DOHH2 (cell line): ENCODE data around the gene ZMYND8.

Experiments
- H3F3A ChIP-seq: fragments of 200-600 bp; sonication (generic), shearing (Covaris generic); 2 replicates; pipeline ENCODE4 v1.6.0; 2016; ENCODE audit warnings: antibody characterized with exemption, mild to moderate bottlenecking; ENCODE audit not compliant: control insufficient read depth, insufficient read depth
- H3K27ac ChIP-seq: fragments of 200-600 bp; sonication (generic); 2 replicates; pipeline ENCODE4 v1.5.1; 2014; ENCODE audit warnings: low read depth, mild to moderate bottlenecking, low read length, moderate library complexity
- H3K27me3 ChIP-seq: fragments of 200-600 bp; sonication (generic); 2 replicates; pipeline ENCODE4 v1.6.1; 2014; ENCODE audit warnings: mild to moderate bottlenecking, low read length, mixed read lengths; ENCODE audit not compliant: control insufficient read depth
- H3K36me3 ChIP-seq: fragments of 200-600 bp; sonication (generic); 2 replicates; pipeline ENCODE4 v1.6.1; 2014; ENCODE audit warnings: mild to moderate bottlenecking, low read length, moderate library complexity, mixed read lengths; ENCODE audit not compliant: control insufficient read depth
- H3K4me1 ChIP-seq: fragments of 200-600 bp; sonication (generic); 2 replicates; pipeline ENCODE4 v1.6.1; 2014; ENCODE audit warnings: mild to moderate bottlenecking, low read length, mixed read lengths; ENCODE audit not compliant: control insufficient read depth
- H3K4me2 ChIP-seq: fragments of 200-600 bp; sonication (generic); 2 replicates; pipeline ENCODE4 v1.6.0; 2014; ENCODE audit warnings: mild to moderate bottlenecking, low read length, moderate library complexity
- H3K4me3 ChIP-seq: fragments of 200-600 bp; sonication (generic); 2 replicates; pipeline ENCODE4 v1.5.1; 2014; ENCODE audit warnings: mild to moderate bottlenecking, low read length, mixed read lengths
- H3K79me2 ChIP-seq: fragments of 200-600 bp; sonication (generic); 2 replicates; pipeline ENCODE4 v1.6.1; 2014; ENCODE audit warnings: mild to moderate bottlenecking, low read length, mixed read lengths; ENCODE audit not compliant: control insufficient read depth
- H3K9me2 ChIP-seq: fragments of 200-600 bp; sonication (generic); replicated peaks from 2 replicates; pipeline ENCODE4 v1.6.1; 2014; ENCODE audit warnings: mild to moderate bottlenecking, low read length, mixed read lengths; ENCODE audit not compliant: control insufficient read depth
- H3K9me3 ChIP-seq: fragments of 200-600 bp; sonication (generic); 2 replicates; pipeline ENCODE4 v1.6.1; 2014; ENCODE audit warnings: antibody characterized with exemption, low read length, mixed read lengths; ENCODE audit not compliant: control insufficient read depth, insufficient read depth
- H4K20me1 ChIP-seq: fragments of 200-600 bp; sonication (generic); 2 replicates; pipeline ENCODE4 v1.6.0; 2014; ENCODE audit warnings: low read depth, mild to moderate bottlenecking, antibody characterized with exemption, low read length, moderate library complexity; ENCODE audit not compliant: control insufficient read depth, insufficient read depth
- CTCF ChIP-seq: fragments of 200-600 bp; sonication (generic); IDR thresholded peaks from one replicate; pipeline ENCODE4 v1.5.1; 2014; ENCODE audit warnings: antibody characterized with exemption, mild to moderate bottlenecking, low read depth, low read length; ENCODE audit not compliant: poor library complexity, severe bottlenecking
- EZH2phosphoT487 ChIP-seq: fragments of 200-600 bp; sonication (generic); IDR thresholded peaks from 2 replicates; pipeline ENCODE4 v1.6.1; 2017; ENCODE audit warnings: borderline replicate concordance, mild to moderate bottlenecking, antibody characterized with exemption, low read length, moderate library complexity, mixed read lengths

Gene ZMYND8

GRCh38 chr20:47330933-47331708 lies 25.4 kb downstream of the ZMYND8 start:
- Histone ChIP-seq H4K20me1 (peaks cover 27% of the 10 kb centered on the region), H3K4me2 (no peak overlapping the region), H3K79me2 (peaks cover 99% of the 10 kb centered on the region), H3K4me3 (no peak overlapping the region), H3F3A (no peaks in the 10 kb centered on the region; the same call in none of the 2 replicates), H3K4me1 (peaks cover 11% of the 10 kb centered on the region), H3K9me2 (no peaks in the 10 kb centered on the region), H3K9me3 (no peaks in the 10 kb centered on the region), H3K27ac (no peak overlapping the region), H3K27me3 (no peaks in the 10 kb centered on the region), H3K36me3 (peaks cover 68% of the 10 kb centered on the region)
- TF ChIP-seq EZH2phosphoT487 (no peak), CTCF (no peak)

GRCh38 chr20:47330071-47330470 lies 26.4 kb downstream of the ZMYND8 start:
- no peaks in the 10 kb centered on the region; the same call in 1 of the 2 replicates for H3F3A ChIP-seq
- no peak overlapping the region for H3K4me3 ChIP-seq
- H3K9me3 ChIP-seq = no peaks in the 10 kb centered on the region
- TF ChIP-seq EZH2phosphoT487 = no peak
- TF ChIP-seq CTCF = no peak
- peaks cover 57% of the 10 kb centered on the region for H3K36me3 ChIP-seq
- H3K27ac ChIP-seq = no peak overlapping the region
- peaks cover 98% of the 10 kb centered on the region for H3K79me2 ChIP-seq
- no peaks in the 10 kb centered on the region for H3K9me2 ChIP-seq
- H3K4me2 ChIP-seq = no peak overlapping the region
- H3K27me3 ChIP-seq = no peaks in the 10 kb centered on the region
- peaks cover 21% of the 10 kb centered on the region for H4K20me1 ChIP-seq
- peaks cover under 1% of the 10 kb centered on the region; the same call in 1 of the 2 replicates for H3K4me1 ChIP-seq

GRCh38 chr20:47328129-47328528 lies 28.4 kb downstream of the ZMYND8 start:
- Histone ChIP-seq H3K27me3 (no peaks in the 10 kb centered on the region), H4K20me1 (peaks cover 18% of the 10 kb centered on the region), H3K9me2 (no peaks in the 10 kb centered on the region), H3F3A (no peaks in the 10 kb centered on the region; the same call in 1 of the 2 replicates), H3K27ac (no peak overlapping the region), H3K36me3 (peaks cover 48% of the 10 kb centered on the region), H3K79me2 (peaks cover 99% of the 10 kb centered on the region), H3K9me3 (no peaks in the 10 kb centered on the region), H3K4me2 (no peak overlapping the region), H3K4me1 (no peaks in the 10 kb centered on the region), H3K4me3 (no peak overlapping the region)
- no peak for TF ChIP-seq EZH2phosphoT487
- no peak for TF ChIP-seq CTCF
